GM12878 (cell line): ENCODE results near the gene CD55. TPM values are rescaled to one million over a fixed set of nuclear protein-coding genes. Genes with fewer than 3 reads are reported as not detected.

Experiments used
- ATAC-seq: fragments of 200-7000 bp; cut with Tn5 transposase; 3 replicates; pipeline ENCODE4 v1.9.1; 2020; ENCODE audit warnings: mild to moderate bottlenecking, moderate library complexity
- BruUV-seq: library from RNA; stranded (reverse); fragments of 400-500 nt; replicated peaks from 2 replicates; lab custom pipeline; 2021; lab: Mats Ljungman, UMichigan
- CTCF ChIA-PET: fragments of 300-600 bp; sonication (Branson Sonifier 250); formaldehyde crosslinking; extraction: SDS; loops from one replicate; lab custom pipeline; 2021; ENCODE audit warnings: inconsistent platforms; lab: Yijun Ruan, JAX
- POLR2A ChIA-PET: fragments of 350-600 bp; formaldehyde crosslinking; extraction: SDS; loops from one replicate; lab custom pipeline; 2021; ENCODE audit warnings: inconsistent platforms; lab: Charles Lee
- RAD21 ChIA-PET: fragments of 300-600 bp; sonication (Branson Sonifier 250); formaldehyde crosslinking; loops from one replicate; lab custom pipeline; 2023; ENCODE audit warnings: antibody characterized with exemption; ENCODE audit not compliant: unreplicated experiment; lab: Charles Lee
- SMC1A ChIA-PET: fragments of 300-600 bp; sonication (Branson Sonifier 250); formaldehyde crosslinking; loops from one replicate; lab custom pipeline; 2023; ENCODE audit not compliant: unreplicated experiment, uncharacterized antibody; lab: Charles Lee
- DNase-seq: peaks from one replicate; pipeline ENCODE4 v3.0.0-alpha.2; 2011; ENCODE audit warnings: low read depth, low spot score
- FAIRE-seq: peaks from 3 replicates; lab custom pipeline; 2011; peaks lifted over from hg19 to GRCh38; lab: Jason Lieb, UNC
- H2AFZ ChIP-seq: 2 replicates; pipeline ENCODE4 v1.6.0; 2011; ENCODE audit warnings: low read depth, low read length, control low read depth; ENCODE audit not compliant: control insufficient read depth
- H3K27ac ChIP-seq: 2 replicates; pipeline ENCODE4 v1.5.1; 2011; ENCODE audit warnings: control low read depth; ENCODE audit not compliant: control insufficient read depth, insufficient read depth
- H3K27me3 ChIP-seq, 2 experiments: replicated peaks in 1 of 2; 2 replicates each; pipeline versions ENCODE4 v1.6.0 to v1.6.1; 2011; ENCODE audit warnings: low read length in 1 of 2; ENCODE audit not compliant: control insufficient read depth in 2 of 2, insufficient read depth in 2 of 2
- H3K36me3 ChIP-seq, 2 experiments: 2 replicates each; pipeline ENCODE4 v1.5.1; 2011; ENCODE audit warnings: low read length in 1 of 2; ENCODE audit not compliant: control insufficient read depth in 2 of 2, insufficient read depth in 2 of 2
- H3K4me1 ChIP-seq: 2 replicates; pipeline ENCODE4 v1.6.1; 2011; ENCODE audit warnings: mild to moderate bottlenecking, low read length, moderate library complexity, mixed read lengths; ENCODE audit not compliant: control insufficient read depth, insufficient read depth
- H3K4me2 ChIP-seq: 2 replicates; pipeline ENCODE4 v1.6.0; 2011; ENCODE audit warnings: control low read depth; ENCODE audit not compliant: control insufficient read depth, insufficient read depth
- H3K4me3 ChIP-seq: fragments of 200-600 bp; sonication (generic); 2 replicates; pipeline ENCODE4 v1.5.1; 2016
- H3K79me2 ChIP-seq: 2 replicates; pipeline ENCODE4 v1.6.0; 2011; ENCODE audit warnings: low read length; ENCODE audit not compliant: control insufficient read depth, insufficient read depth
- H3K9ac ChIP-seq: 2 replicates; pipeline ENCODE4 v1.8.0; 2011; ENCODE audit warnings: low read length, control low read depth, mixed read lengths; ENCODE audit not compliant: control insufficient read depth, insufficient read depth
- H3K9me3 ChIP-seq: replicated peaks from 3 replicates; pipeline ENCODE4 v1.5.1; 2011; ENCODE audit warnings: mild to moderate bottlenecking, low read length; ENCODE audit not compliant: control insufficient read depth, insufficient read depth
- H4K20me1 ChIP-seq: 2 replicates; pipeline ENCODE4 v1.6.0; 2011; ENCODE audit not compliant: control insufficient read depth, insufficient read depth
- BCL3 ChIP-seq: IDR thresholded peaks from 2 replicates; pipeline ENCODE4 v1.6.1; 2011; ENCODE audit warnings: borderline replicate concordance, low read depth, mild to moderate bottlenecking, moderate library complexity, low read length; ENCODE audit not compliant: insufficient read depth, poor library complexity, severe bottlenecking
- KAT2A ChIP-seq: conservative IDR thresholded peaks from 2 replicates; pipeline ENCODE4 v1.6.1; 2011; ENCODE audit warnings: low read depth, low read length; ENCODE audit not compliant: control insufficient read depth
- POLR2AphosphoS5 ChIP-seq: IDR thresholded peaks from 2 replicates; pipeline ENCODE4 v1.6.1; 2011; ENCODE audit warnings: mild to moderate bottlenecking, low read length, inconsistent platforms
- POU2F2 ChIP-seq: IDR thresholded peaks from 3 replicates; pipeline ENCODE4 v1.6.1; 2011; ENCODE audit warnings: low read depth, mild to moderate bottlenecking, low read length, borderline replicate concordance
- RCOR1 ChIP-seq: conservative IDR thresholded peaks from 2 replicates; pipeline ENCODE4 v1.6.1; 2012; ENCODE audit warnings: low read depth, low read length, improper control_type of control experiment
- STAT3 ChIP-seq: IDR thresholded peaks from 2 replicates; pipeline ENCODE4 v1.6.1; 2011; ENCODE audit warnings: low read depth, low read length, improper control_type of control experiment
- ZZZ3 ChIP-seq: IDR thresholded peaks from 2 replicates; pipeline ENCODE4 v1.6.1; 2011; ENCODE audit warnings: low read depth; ENCODE audit not compliant: control insufficient read depth, insufficient read length
- WGBS: methylation state at CpG from one replicate; pipeline ENCODE4 v1.1.6; 2016; ENCODE audit warnings: low lambda C conversion rate; ENCODE audit not compliant: insufficient replicate concordance, insufficient coverage; ENCODE audit errors: missing lambda C conversion rate; 5-methylcytosine and 5-hydroxymethylcytosine counted together
- in situ Hi-C: fragments of 300-500 bp; cut with MboI; formaldehyde crosslinking; loops from 9 replicates; pipeline ENCODE4 v1.14.3; 2018; ENCODE audit warnings: mixed read lengths
- intact Hi-C: fragments of 100-400 bp; cut with micrococcal nuclease; formaldehyde crosslinking; loops from one replicate; pipeline ENCODE4 v1.14.2; 2022; ENCODE audit not compliant: unreplicated experiment
- polyA plus RNA-seq, 11 experiments: library from polyadenylated mRNA; depleted of rRNA in 4 of 11; unstranded in 6 of 11; stranded (reverse) in 5 of 11; fragments of >200 nt; fragmentation: Nextera tagmentation in 4 of 11; fragmentation: Illumina TruSeq in 1 of 11; extraction: Ambion mirVana in 4 of 11; extraction: Trizol in 1 of 11; gene quantifications; 1 replicate in 1 of 11; 2 replicates in 10 of 11; pipeline versions ENCODE4 v1.2.1 to v1.2.3, GENCODE V29; 2011 to 2016; ENCODE audit warnings: inconsistent platforms in 2 of 11, missing spikeins in 2 of 11, low read depth in 1 of 11
- total RNA-seq, 4 experiments: library from RNA; depleted of rRNA in 3 of 4; stranded (reverse); fragments of >200 nt in 3 of 4; fragmentation: Illumina TruSeq in 1 of 4; extraction: Trizol in 1 of 4; gene quantifications; 2 replicates each; pipeline versions ENCODE4 v1.2.1 to v1.2.3, GENCODE V29; 2013 to 2021
- TF ChIP-seq, protein P1 (sequence below): fragments of 450-650 bp; IDR thresholded peaks from 2 replicates; pipeline ENCODE4 v1.6.1; 2017; ENCODE audit warnings: mild to moderate bottlenecking, low read depth, inconsistent platforms; ENCODE audit not compliant: poor library complexity, severe bottlenecking

Gene CD55
- total and polyA plus RNA-seq, 10 of the 15 experiments (the other 5 are each of a cell fraction or from before 2014, with no cell fraction given), result 5.2 to 46.5 (median 15.1) TPM

DNA sequence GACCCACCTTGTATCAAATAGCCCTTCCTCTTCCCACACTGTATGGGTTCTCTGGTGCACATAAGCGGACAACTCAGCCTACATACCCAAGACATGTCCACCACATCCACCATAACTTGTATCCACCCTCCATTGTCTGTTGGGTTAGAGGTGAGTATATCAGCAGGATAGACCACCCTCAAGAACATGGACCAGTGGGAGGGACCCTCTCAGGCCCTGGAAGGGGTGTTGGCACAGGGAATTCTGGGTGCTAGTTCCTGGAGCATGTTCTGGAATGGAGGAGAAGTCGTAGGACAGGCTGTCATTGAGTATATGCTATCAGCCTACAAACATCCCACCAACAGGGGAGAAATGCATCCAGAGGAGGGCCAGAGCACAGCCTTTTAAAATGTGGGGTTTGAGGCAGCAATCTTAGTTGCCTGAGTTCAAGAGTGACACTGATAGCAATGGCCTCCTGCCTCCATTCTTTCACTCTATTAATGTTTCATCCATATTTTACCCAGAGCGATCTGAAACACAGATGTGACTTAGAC, 7.5 kb downstream of the CD55 start:
- Histone ChIP-seq H4K20me1 (no peaks in the 10 kb centered on the region), H3K4me2 (no peak overlapping the region), H3K9ac (no peak overlapping the region), H3K9me3 (peaks cover 14% of the 10 kb centered on the region), H3K36me3 (peaks cover 1 to 15% of the 10 kb centered on the region in 2 experiments; a peak in 1 of 4 replicates), H3K79me2 (peaks cover 1% of the 10 kb centered on the region), H3K4me1 (peaks cover 18% of the 10 kb centered on the region), H3K27me3 (no peaks in the 10 kb centered on the region), H3K4me3 (no peak overlapping the region), H2AFZ (no peak overlapping the region), H3K27ac (no peak overlapping the region)
- 100% methylated on average over 3 of the region's 3 CpGs for WGBS
- ChIA-PET SMC1A (no interaction called here), POLR2A (interaction anchor here (1.1 kb wide), 1 partner anchor 84 kb away, joined by 3 read pairs; no protein-coding TSS in a partner anchor), RAD21 (interaction anchor here (1.1 kb wide), 1 partner anchor 8 kb away, joined by 5 read pairs; the partner anchor contains the start of gene CD55), CTCF (interaction anchor here (1.1 kb wide), 2 partner anchors 7 to 84 kb away, joined by 3 to 4 read pairs; partner anchors contain the start of gene CD55)
- in situ Hi-C loops, result no loop called here
- intact Hi-C loops, result loop anchor here (10.0 kb wide), 1 partner anchor 166 kb away; the partner anchor contains the start of gene CR1
- BruUV-seq, result no TSS peak
- FAIRE-seq (no peak), ATAC-seq (no peak), DNase-seq (no peak)
- TF ChIP-seq POLR2AphosphoS5 (peak; percentile 56), RCOR1 (no peak), ZZZ3 (no peak), STAT3 (no peak), POU2F2 (no peak)

DNA sequence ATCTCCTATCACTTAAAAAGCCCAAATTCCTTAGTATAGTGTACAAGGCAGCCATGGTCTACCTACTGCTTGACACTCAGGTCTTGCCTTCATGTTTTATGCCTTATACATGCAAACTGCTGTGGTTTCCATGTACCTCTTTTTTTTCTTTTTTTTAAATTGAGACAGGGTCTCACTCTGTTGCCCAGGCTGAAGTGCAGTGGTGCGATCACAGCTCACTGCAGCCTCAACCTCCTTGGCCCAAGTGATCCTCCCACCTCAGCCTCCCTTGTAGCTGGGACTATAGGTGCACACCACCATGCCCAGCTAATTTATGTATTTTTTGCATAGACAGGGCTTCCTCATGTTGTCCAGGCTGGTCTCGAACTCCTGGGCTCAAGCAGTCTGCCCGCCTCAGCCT, 8.0 kb downstream of the CD55 start:
- H3K79me2 ChIP-seq, result no peaks in the 10 kb centered on the region; the same call in 1 of the 2 replicates
- H4K20me1 ChIP-seq, result no peaks in the 10 kb centered on the region
- no peak overlapping the region for H3K4me3 ChIP-seq
- FAIRE-seq, result no peak
- H2AFZ ChIP-seq, result no peak overlapping the region
- RAD21 ChIA-PET, result interaction anchor here (1.1 kb wide), 1 partner anchor 8 kb away, joined by 5 read pairs; the partner anchor contains the start of gene CD55
- CTCF ChIA-PET, result interaction anchor here (1.1 kb wide), 2 partner anchors 8 to 84 kb away, joined by 3 to 4 read pairs; partner anchors contain the start of gene CD55
- SMC1A ChIA-PET, result interaction anchor here (0.9 kb wide), 1 partner anchor 70 kb away, joined by 3 read pairs; no protein-coding TSS in a partner anchor
- no peak overlapping the region for H3K27ac ChIP-seq
- TF ChIP-seq KAT2A (no peak), BCL3 (no peak)
- TF ChIP-seq, protein P1, sequence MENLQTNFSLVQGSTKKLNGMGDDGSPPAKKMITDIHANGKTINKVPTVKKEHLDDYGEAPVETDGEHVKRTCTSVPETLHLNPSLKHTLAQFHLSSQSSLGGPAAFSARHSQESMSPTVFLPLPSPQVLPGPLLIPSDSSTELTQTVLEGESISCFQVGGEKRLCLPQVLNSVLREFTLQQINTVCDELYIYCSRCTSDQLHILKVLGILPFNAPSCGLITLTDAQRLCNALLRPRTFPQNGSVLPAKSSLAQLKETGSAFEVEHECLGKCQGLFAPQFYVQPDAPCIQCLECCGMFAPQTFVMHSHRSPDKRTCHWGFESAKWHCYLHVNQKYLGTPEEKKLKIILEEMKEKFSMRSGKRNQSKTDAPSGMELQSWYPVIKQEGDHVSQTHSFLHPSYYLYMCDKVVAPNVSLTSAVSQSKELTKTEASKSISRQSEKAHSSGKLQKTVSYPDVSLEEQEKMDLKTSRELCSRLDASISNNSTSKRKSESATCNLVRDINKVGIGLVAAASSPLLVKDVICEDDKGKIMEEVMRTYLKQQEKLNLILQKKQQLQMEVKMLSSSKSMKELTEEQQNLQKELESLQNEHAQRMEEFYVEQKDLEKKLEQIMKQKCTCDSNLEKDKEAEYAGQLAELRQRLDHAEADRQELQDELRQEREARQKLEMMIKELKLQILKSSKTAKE, result no peak
- no peak overlapping the region for H3K9ac ChIP-seq
- no peaks in the 10 kb centered on the region for H3K27me3 ChIP-seq
- intact Hi-C loops, result loop anchor here (10.0 kb wide), 1 partner anchor 165 kb away; the partner anchor contains the start of gene CR1
- WGBS, result 100% methylated on average over 3 of the region's 3 CpGs
- POLR2A ChIA-PET, result interaction anchor here (1.1 kb wide), 1 partner anchor 84 kb away, joined by 3 read pairs; no protein-coding TSS in a partner anchor
- in situ Hi-C loops, result no loop called here
- no peak overlapping the region for H3K4me2 ChIP-seq
- H3K36me3 ChIP-seq, result peaks cover 1 to 15% of the 10 kb centered on the region in 2 experiments; a peak in 1 of 4 replicates
- peaks cover 18% of the 10 kb centered on the region for H3K9me3 ChIP-seq
- no TSS peak for BruUV-seq
- H3K4me1 ChIP-seq, result peaks cover 19% of the 10 kb centered on the region
- DNase-seq, result no peak
- peak; percentile 3; the same call in 1 of the 3 replicates for ATAC-seq
